Neural cell (in vitro differentiated cells): Measurements from ENCODE around the gene PLXNA2. TPM values are rescaled to one million over a fixed set of nuclear protein-coding genes. Genes with fewer than 3 reads are reported as not detected.
A peak's percentile ranks its signal among the peaks of the same experiment; 100 is the strongest.

Experiments used
- H2AFZ ChIP-seq: fragments of 200-600, 300-800 bp; sonication (generic), shearing (Covaris generic); 2 replicates; pipeline ENCODE4 v1.6.0; 2014; ENCODE audit warnings: low read depth, mild to moderate bottlenecking, antibody characterized with exemption, low read length, moderate library complexity
- H3F3A ChIP-seq: fragments of 200-600 bp; shearing (Covaris generic); 2 replicates; pipeline ENCODE4 v1.6.1; 2016; ENCODE audit warnings: mild to moderate bottlenecking, moderate library complexity, mixed read lengths, antibody characterized with exemption, low read length; ENCODE audit not compliant: insufficient read depth, poor library complexity, severe bottlenecking
- H3K27ac ChIP-seq: fragments of 200-600, 300-800 bp; sonication (generic), shearing (Covaris generic); 2 replicates; pipeline ENCODE4 v1.5.1; 2014; ENCODE audit warnings: mild to moderate bottlenecking, low read length, moderate library complexity
- H3K27me3 ChIP-seq: fragments of 300-800, 200-600 bp; sonication (generic), shearing (Covaris generic); 2 replicates; pipeline ENCODE4 v1.6.0; 2014; ENCODE audit warnings: mild to moderate bottlenecking, low read depth, low read length, moderate library complexity; ENCODE audit not compliant: insufficient read depth
- H3K36me3 ChIP-seq: fragments of 300-800, 200-600 bp; sonication (generic), shearing (Covaris generic); 2 replicates; pipeline ENCODE4 v1.5.1; 2014; ENCODE audit warnings: mild to moderate bottlenecking, antibody characterized with exemption, low read length, moderate library complexity; ENCODE audit not compliant: insufficient read depth
- H3K4me2 ChIP-seq: fragments of 300-800, 200-600 bp; sonication (generic), shearing (Covaris generic); 2 replicates; pipeline ENCODE4 v1.6.0; 2014; ENCODE audit warnings: mild to moderate bottlenecking, low read length
- H3K4me3 ChIP-seq: fragments of 300-800, 200-600 bp; sonication (generic), shearing (Covaris generic); 2 replicates; pipeline ENCODE4 v1.5.1; 2014; ENCODE audit warnings: mild to moderate bottlenecking, low read length, moderate library complexity
- H3K79me2 ChIP-seq: fragments of 200-600 bp; shearing (Covaris generic); replicated peaks from 2 replicates; pipeline ENCODE4 v1.6.0; 2014; ENCODE audit warnings: mild to moderate bottlenecking, low read length, moderate library complexity; ENCODE audit not compliant: insufficient read depth
- H3K9ac ChIP-seq: fragments of 300-800, 200-600 bp; sonication (generic), shearing (Covaris generic); 2 replicates; pipeline ENCODE4 v1.6.1; 2016; ENCODE audit warnings: mild to moderate bottlenecking, low read length, mixed read lengths
- H3K9me2 ChIP-seq: fragments of 200-600 bp; shearing (Covaris generic); 2 replicates; pipeline ENCODE4 v1.6.1; 2016; ENCODE audit warnings: mild to moderate bottlenecking, low read length, mixed read lengths; ENCODE audit not compliant: insufficient read depth
- H3K9me3 ChIP-seq: fragments of 200-600, 300-800 bp; sonication (generic), shearing (Covaris generic); 2 replicates; pipeline ENCODE4 v1.6.1; 2016; ENCODE audit warnings: mild to moderate bottlenecking, mixed run types, low read length, moderate library complexity, mixed read lengths
- H4K20me1 ChIP-seq: fragments of 200-600 bp; shearing (Covaris generic); 2 replicates; pipeline ENCODE4 v1.6.1; 2016; ENCODE audit warnings: mild to moderate bottlenecking, mixed run types; ENCODE audit not compliant: insufficient read depth
- EP300 ChIP-seq: fragments of 450-650 bp; conservative IDR thresholded peaks from 2 replicates; pipeline ENCODE4 v1.6.1; 2014; ENCODE audit warnings: antibody characterized with exemption, mild to moderate bottlenecking, moderate library complexity; ENCODE audit not compliant: poor library complexity, severe bottlenecking
- EZH2 ChIP-seq: fragments of 200-600, 300-800 bp; shearing (Covaris generic), sonication (generic); IDR thresholded peaks from 2 replicates; pipeline ENCODE4 v1.6.1; 2014; ENCODE audit warnings: antibody characterized with exemption, low read length, borderline replicate concordance, mild to moderate bottlenecking; ENCODE audit not compliant: insufficient read depth, poor library complexity, severe bottlenecking
- MXI1 ChIP-seq: fragments of 450-650 bp; conservative IDR thresholded peaks from 2 replicates; pipeline ENCODE4 v1.6.1; 2014; ENCODE audit warnings: antibody characterized with exemption, mild to moderate bottlenecking; ENCODE audit not compliant: poor library complexity, severe bottlenecking
- POLR2AphosphoS5 ChIP-seq: IDR thresholded peaks from 2 replicates; pipeline ENCODE4 v1.6.1; 2012
- RAD21 ChIP-seq: fragments of 450-650 bp; conservative IDR thresholded peaks from 2 replicates; pipeline ENCODE4 v1.6.1; 2014; ENCODE audit warnings: antibody characterized with exemption, mild to moderate bottlenecking, moderate library complexity
- REST ChIP-seq: IDR thresholded peaks from 2 replicates; pipeline ENCODE4 v1.6.1; 2012; ENCODE audit warnings: borderline replicate concordance
- SMC3 ChIP-seq: fragments of 450-650 bp; conservative IDR thresholded peaks from 2 replicates; pipeline ENCODE4 v1.6.1; 2014; ENCODE audit warnings: antibody characterized with exemption, mild to moderate bottlenecking, moderate library complexity; ENCODE audit not compliant: poor library complexity
- TAF1 ChIP-seq: IDR thresholded peaks from 2 replicates; pipeline ENCODE4 v1.6.1; 2012; ENCODE audit warnings: low read depth
- polyA plus RNA-seq: library from polyadenylated mRNA; depleted of rRNA; stranded (reverse); fragments of >200 nt; gene quantifications from 2 replicates; pipeline ENCODE4 v1.2.3, GENCODE V29; 2014
- TF ChIP-seq, protein P1 (sequence below): fragments of 450-650 bp; IDR thresholded peaks from 2 replicates; pipeline ENCODE4 v1.5.1; 2014; ENCODE audit warnings: antibody characterized with exemption, mild to moderate bottlenecking, moderate library complexity; ENCODE audit not compliant: poor library complexity, severe bottlenecking

The PLXNA2 gene
- polyA plus RNA-seq, 1 donor from 2014 or later: 30.6 TPM

GRCh38 chr1:208162903-208163302 lies 81.3 kb downstream of the PLXNA2 start:
- no peak overlapping the region for H3K4me2 ChIP-seq
- no peak overlapping the region for H3K9ac ChIP-seq
- no peaks in the 10 kb centered on the region for H3K36me3 ChIP-seq

GRCh38 chr1:208161656-208162375 lies 82.4 kb downstream of the PLXNA2 start:
- Histone ChIP-seq H3F3A (no peaks in the 10 kb centered on the region), H3K79me2 (no peaks in the 10 kb centered on the region), H3K4me3 (peak overlapping the region; percentile 4), H3K36me3 (no peaks in the 10 kb centered on the region), H3K4me2 (no peak overlapping the region), H4K20me1 (peaks cover 8% of the 10 kb centered on the region), H3K27me3 (no peaks in the 10 kb centered on the region), H3K27ac (peak overlapping the region; percentile 55), H2AFZ (no peak overlapping the region), H3K9me3 (no peaks in the 10 kb centered on the region), H3K9me2 (no peaks in the 10 kb centered on the region), H3K9ac (no peak overlapping the region)
- TF ChIP-seq EP300 (no peak), REST (no peak), MXI1 (no peak)

More at GRCh38 chr1:208162903-208163302, 81.3 kb downstream of the PLXNA2 start:
- no peaks in the 10 kb centered on the region for H3K27me3 ChIP-seq
- peaks cover 6% of the 10 kb centered on the region for H4K20me1 ChIP-seq
- no peaks in the 10 kb centered on the region for H3K79me2 ChIP-seq
- no peak for TF ChIP-seq EP300
- no peak for TF ChIP-seq TAF1
- TF ChIP-seq, protein P1, sequence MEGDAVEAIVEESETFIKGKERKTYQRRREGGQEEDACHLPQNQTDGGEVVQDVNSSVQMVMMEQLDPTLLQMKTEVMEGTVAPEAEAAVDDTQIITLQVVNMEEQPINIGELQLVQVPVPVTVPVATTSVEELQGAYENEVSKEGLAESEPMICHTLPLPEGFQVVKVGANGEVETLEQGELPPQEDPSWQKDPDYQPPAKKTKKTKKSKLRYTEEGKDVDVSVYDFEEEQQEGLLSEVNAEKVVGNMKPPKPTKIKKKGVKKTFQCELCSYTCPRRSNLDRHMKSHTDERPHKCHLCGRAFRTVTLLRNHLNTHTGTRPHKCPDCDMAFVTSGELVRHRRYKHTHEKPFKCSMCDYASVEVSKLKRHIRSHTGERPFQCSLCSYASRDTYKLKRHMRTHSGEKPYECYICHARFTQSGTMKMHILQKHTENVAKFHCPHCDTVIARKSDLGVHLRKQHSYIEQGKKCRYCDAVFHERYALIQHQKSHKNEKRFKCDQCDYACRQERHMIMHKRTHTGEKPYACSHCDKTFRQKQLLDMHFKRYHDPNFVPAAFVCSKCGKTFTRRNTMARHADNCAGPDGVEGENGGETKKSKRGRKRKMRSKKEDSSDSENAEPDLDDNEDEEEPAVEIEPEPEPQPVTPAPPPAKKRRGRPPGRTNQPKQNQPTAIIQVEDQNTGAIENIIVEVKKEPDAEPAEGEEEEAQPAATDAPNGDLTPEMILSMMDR: no peak
- TF ChIP-seq EZH2: no peak
- no peaks in the 10 kb centered on the region for H3K9me2 ChIP-seq
- no peak overlapping the region for H3K27ac ChIP-seq
- H3K4me3 ChIP-seq: no peak overlapping the region
- H3K9me3 ChIP-seq: no peaks in the 10 kb centered on the region
- no peaks in the 10 kb centered on the region for H3F3A ChIP-seq
- H2AFZ ChIP-seq: no peak overlapping the region

DNA sequence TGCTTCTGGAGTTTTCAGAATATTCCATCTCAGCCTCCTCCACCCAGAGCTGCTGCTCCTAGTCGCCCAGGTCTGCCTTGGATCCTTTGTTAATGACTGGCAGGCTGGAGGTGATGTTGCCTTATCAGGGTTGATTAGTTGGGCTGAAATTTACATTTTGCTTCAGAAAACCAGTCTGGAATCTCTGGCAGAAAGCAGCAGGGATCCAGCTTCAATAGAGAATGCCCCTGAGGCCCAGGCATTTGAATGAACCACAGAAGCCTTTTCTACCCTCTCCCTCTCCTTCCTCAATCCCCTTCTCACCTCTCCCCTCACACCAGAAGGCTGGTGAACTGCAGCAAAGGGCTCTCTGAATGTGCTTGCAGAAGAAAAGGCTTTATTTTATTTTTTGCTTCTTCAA lies 83.2 kb downstream of the PLXNA2 start:
- Histone ChIP-seq H3K4me3 (peak overlapping the region; percentile 4), H3K4me2 (no peak overlapping the region), H3K9me2 (no peaks in the 10 kb centered on the region), H3K27ac (peak overlapping the region; percentile 55), H3K9ac (peak overlapping the region; percentile 14), H2AFZ (no peak overlapping the region), H3K36me3 (no peaks in the 10 kb centered on the region), H3K9me3 (no peaks in the 10 kb centered on the region), H3K27me3 (no peaks in the 10 kb centered on the region), H3K79me2 (no peaks in the 10 kb centered on the region), H4K20me1 (peaks cover 8% of the 10 kb centered on the region), H3F3A (no peaks in the 10 kb centered on the region)
- TF ChIP-seq, protein P1: no peak
- TF ChIP-seq RAD21 (no peak), SMC3 (no peak), POLR2AphosphoS5 (no peak), EZH2 (no peak), REST (no peak), TAF1 (no peak), EP300 (no peak), MXI1 (no peak)
